Measurements from ENCODE around the gene HP1BP3.

DNA sequence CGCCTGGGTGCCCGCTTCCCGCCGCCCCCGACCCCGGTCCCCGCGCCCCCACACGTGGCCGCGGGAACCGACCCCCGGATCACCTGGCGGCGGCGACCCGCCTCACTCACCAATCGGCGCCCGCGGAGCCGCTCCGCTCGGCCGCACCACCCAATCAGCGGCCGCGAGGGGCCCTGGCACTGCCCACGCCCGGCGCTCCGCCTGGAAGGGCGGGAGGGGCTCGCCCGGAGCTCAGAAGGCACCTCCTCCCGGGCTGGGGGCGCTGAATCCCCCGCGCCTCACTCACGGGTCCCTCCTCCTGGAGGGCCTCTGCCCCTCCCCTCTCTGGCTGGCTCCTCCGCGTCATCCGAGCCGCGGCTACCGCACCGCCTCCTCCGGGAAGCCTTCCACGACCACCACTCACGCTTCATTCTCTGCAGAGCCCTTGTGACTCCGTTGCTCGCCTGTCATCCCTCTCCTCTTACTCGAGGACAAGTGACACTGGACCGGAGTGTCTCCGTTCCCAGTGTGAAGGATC, 55.0 kb downstream of the HP1BP3 start:
- TF ChIP-seq, protein P1, sequence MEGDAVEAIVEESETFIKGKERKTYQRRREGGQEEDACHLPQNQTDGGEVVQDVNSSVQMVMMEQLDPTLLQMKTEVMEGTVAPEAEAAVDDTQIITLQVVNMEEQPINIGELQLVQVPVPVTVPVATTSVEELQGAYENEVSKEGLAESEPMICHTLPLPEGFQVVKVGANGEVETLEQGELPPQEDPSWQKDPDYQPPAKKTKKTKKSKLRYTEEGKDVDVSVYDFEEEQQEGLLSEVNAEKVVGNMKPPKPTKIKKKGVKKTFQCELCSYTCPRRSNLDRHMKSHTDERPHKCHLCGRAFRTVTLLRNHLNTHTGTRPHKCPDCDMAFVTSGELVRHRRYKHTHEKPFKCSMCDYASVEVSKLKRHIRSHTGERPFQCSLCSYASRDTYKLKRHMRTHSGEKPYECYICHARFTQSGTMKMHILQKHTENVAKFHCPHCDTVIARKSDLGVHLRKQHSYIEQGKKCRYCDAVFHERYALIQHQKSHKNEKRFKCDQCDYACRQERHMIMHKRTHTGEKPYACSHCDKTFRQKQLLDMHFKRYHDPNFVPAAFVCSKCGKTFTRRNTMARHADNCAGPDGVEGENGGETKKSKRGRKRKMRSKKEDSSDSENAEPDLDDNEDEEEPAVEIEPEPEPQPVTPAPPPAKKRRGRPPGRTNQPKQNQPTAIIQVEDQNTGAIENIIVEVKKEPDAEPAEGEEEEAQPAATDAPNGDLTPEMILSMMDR (IDR thresholded peaks at IDR 0.05; ENCODE audit: low read depth, low read length) = no peak
- no peak for TF ChIP-seq EZH2phosphoT487 (IDR thresholded peaks at IDR 0.05; ENCODE audit: low read depth)
